ENCODE results near the gene TNS3.
A peak's percentile ranks its signal among the peaks of the same experiment; 100 is the strongest.

The TNS3 gene

GRCh38 chr7:47507522-47507921 lies 74.4 kb downstream of the TNS3 start:
- Histone ChIP-seq H4K91ac (ENCODE audit: low read length) (peak overlapping the region; percentile 8), H2BK12ac (ENCODE audit: low read length in 2 of 2) (peak overlapping the region in 1 of 2 experiments; percentile 79), H3K79me1 (replicated peaks; ENCODE audit: low read length, poor library complexity, severe bottlenecking) (peaks cover 60% of the 10 kb centered on the region), H3K4me1 (ENCODE audit: control insufficient read depth, insufficient read depth, low read depth, low read length) (peaks cover 37% of the 10 kb centered on the region), H3K4me3 (ENCODE audit: insufficient read depth in 1 of 2, low read depth in 1 of 2, low read length in 2 of 2) (no peak overlapping the region), H2BK120ac (ENCODE audit: low read depth, low read length) (no peak overlapping the region), H2AK5ac (ENCODE audit: low read length, severe bottlenecking) (no peak overlapping the region), H3K36me3 (ENCODE audit: control insufficient read depth in 1 of 2, insufficient read depth in 2 of 2, low read depth in 1 of 2, low read length in 2 of 2) (peaks cover 0 to 59% of the 10 kb centered on the region in 2 experiments), H3K9ac (ENCODE audit: low read length) (no peak overlapping the region), H2BK15ac (ENCODE audit: low read depth, poor library complexity, severe bottlenecking) (no peak overlapping the region), H3K23ac (ENCODE audit: low read length in 2 of 2) (peak overlapping the region in 1 of 2 experiments; percentile 80), H4K8ac (ENCODE audit: low read length) (no peak overlapping the region), H3K9me3 (ENCODE audit: control insufficient read depth, low read length) (no peaks in the 10 kb centered on the region), H3K14ac (ENCODE audit: low read length in 2 of 2) (peak overlapping the region in 1 of 2 experiments; percentile 94), H3K18ac (ENCODE audit: low read depth in 1 of 2, low read length in 2 of 2) (peak overlapping the region; percentile 40 to 85), H3K27ac (ENCODE audit: low read length, poor library complexity, severe bottlenecking) (no peak overlapping the region), H2AFZ (ENCODE audit: low read depth, low read length) (no peak overlapping the region), H2BK5ac (ENCODE audit: low read depth, low read length, poor library complexity, severe bottlenecking) (no peak overlapping the region), H3K27me3 (ENCODE audit: control insufficient read depth in 1 of 2, insufficient read depth in 1 of 2, low read length in 2 of 2) (peaks cover 0 to 6% of the 10 kb centered on the region in 2 experiments), H3K4ac (ENCODE audit: low read depth in 1 of 2, low read length in 2 of 2) (peak overlapping the region in 1 of 2 experiments; percentile 76), H3K4me2 (ENCODE audit: low read length, poor library complexity, severe bottlenecking) (no peak overlapping the region)
- DNase-seq = no peak
- whole genome bisulfite sequencing = 97% methylated on average over 7 of the region's 9 CpGs

- Histone ChIP-seq H3K4me1 (ENCODE audit: control insufficient read depth, insufficient read depth, low read depth, low read length) (peaks cover 39% of the 10 kb centered on the region), H3K4me3 (ENCODE audit: insufficient read depth in 1 of 2, low read depth in 1 of 2, low read length in 2 of 2) (no peak overlapping the region), H2BK120ac (ENCODE audit: low read depth, low read length) (peak overlapping the region; percentile 35), H3K27ac (ENCODE audit: low read length, poor library complexity, severe bottlenecking) (peak overlapping the region; percentile 16), H3K4me2 (ENCODE audit: low read length, poor library complexity, severe bottlenecking) (peak overlapping the region; percentile 5), H2BK5ac (ENCODE audit: low read depth, low read length, poor library complexity, severe bottlenecking) (no peak overlapping the region), H4K8ac (ENCODE audit: low read length) (peak overlapping the region; percentile 62), H3K79me1 (replicated peaks; ENCODE audit: low read length, poor library complexity, severe bottlenecking) (peaks cover 55% of the 10 kb centered on the region), H3K9ac (ENCODE audit: low read length) (no peak overlapping the region), H3K36me3 (ENCODE audit: control insufficient read depth in 1 of 2, insufficient read depth in 2 of 2, low read depth in 1 of 2, low read length in 2 of 2) (peaks cover 0 to 54% of the 10 kb centered on the region in 2 experiments), H3K23ac (ENCODE audit: low read length in 2 of 2) (peak overlapping the region in 1 of 2 experiments; percentile 9), H3K9me3 (ENCODE audit: control insufficient read depth, low read length) (no peaks in the 10 kb centered on the region), H2BK15ac (ENCODE audit: low read depth, poor library complexity, severe bottlenecking) (no peak overlapping the region), H2AK5ac (ENCODE audit: low read length, severe bottlenecking) (peak overlapping the region; percentile 82), H3K27me3 (ENCODE audit: control insufficient read depth in 1 of 2, insufficient read depth in 1 of 2, low read length in 2 of 2) (peaks cover 0 to 6% of the 10 kb centered on the region in 2 experiments), H3K4ac (ENCODE audit: low read depth in 1 of 2, low read length in 2 of 2) (peak overlapping the region; percentile 35 to 68), H4K91ac (ENCODE audit: low read length) (peak overlapping the region; percentile 70), H2AFZ (ENCODE audit: low read depth, low read length) (no peak overlapping the region), H2BK12ac (ENCODE audit: low read length in 2 of 2) (peak overlapping the region; percentile 12 to 22), H3K18ac (ENCODE audit: low read depth in 1 of 2, low read length in 2 of 2) (peak overlapping the region; percentile 46 to 76), H3K14ac (ENCODE audit: low read length in 2 of 2) (peak overlapping the region in 1 of 2 experiments; percentile 63)
- no peak for DNase-seq
- 88% methylated on average over 13 of the region's 14 CpGs for WGBS
These were observed 75.2 kb downstream of the TNS3 start for GRCh38 chr7:47506382-47507339.

DNA sequence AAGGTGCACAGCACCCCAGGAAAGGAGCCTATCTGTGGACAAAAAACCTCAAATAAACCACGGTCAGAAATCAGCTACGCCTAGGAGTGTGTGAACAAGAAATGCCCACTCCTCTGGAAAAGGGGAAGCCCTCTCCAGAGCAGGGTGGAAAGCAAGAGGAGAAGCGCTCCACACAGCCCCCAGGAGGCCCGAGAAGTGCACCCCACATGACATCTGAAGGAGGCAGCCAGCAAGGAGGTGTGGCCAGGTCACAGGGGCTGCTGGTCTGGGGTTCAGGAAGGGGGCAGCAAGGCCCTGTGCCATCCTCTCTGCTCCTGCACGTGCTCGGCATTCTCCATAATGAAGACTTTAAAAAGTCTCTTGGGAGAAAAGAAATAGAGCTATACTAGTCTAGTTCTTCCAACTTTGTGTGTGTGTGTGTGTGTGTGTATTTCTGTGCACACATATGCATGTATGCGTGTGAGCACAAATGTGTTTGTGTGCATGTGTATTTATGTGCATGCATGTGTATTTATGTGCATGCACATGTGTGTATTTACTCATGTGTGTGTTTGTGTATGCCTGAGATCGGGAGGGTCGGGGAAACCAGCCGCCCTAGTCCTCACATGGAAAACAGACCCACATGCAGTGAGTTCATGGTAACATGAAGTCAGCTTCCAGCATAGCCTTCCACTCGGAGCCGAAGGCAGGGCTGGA lies 76.5 kb downstream of the TNS3 start:
- H3K18ac ChIP-seq (ENCODE audit: low read depth in 1 of 2, low read length in 2 of 2) = peak overlapping the region; percentile 74 to 86
- no peak overlapping the region for H2BK5ac ChIP-seq (ENCODE audit: low read depth, low read length, poor library complexity, severe bottlenecking)
- H3K27me3 ChIP-seq (ENCODE audit: control insufficient read depth in 1 of 2, insufficient read depth in 1 of 2, low read length in 2 of 2) = peaks cover 0 to 6% of the 10 kb centered on the region in 2 experiments
- no peak overlapping the region for H3K4me2 ChIP-seq (ENCODE audit: low read length, poor library complexity, severe bottlenecking)
- H3K4me3 ChIP-seq (ENCODE audit: insufficient read depth in 1 of 2, low read depth in 1 of 2, low read length in 2 of 2) = no peak overlapping the region
- H4K91ac ChIP-seq (ENCODE audit: low read length) = no peak overlapping the region
- no peaks in the 10 kb centered on the region for H3K9me3 ChIP-seq (ENCODE audit: control insufficient read depth, low read length)
- no peak overlapping the region for H3K14ac ChIP-seq (ENCODE audit: low read length in 2 of 2)
- H2BK12ac ChIP-seq (ENCODE audit: low read length in 2 of 2) = no peak overlapping the region
- no peak overlapping the region for H3K27ac ChIP-seq (ENCODE audit: low read length, poor library complexity, severe bottlenecking)
- peak overlapping the region; percentile 21 for H2BK15ac ChIP-seq (ENCODE audit: low read depth, poor library complexity, severe bottlenecking)
- peak overlapping the region; percentile 17 to 29 for H3K4ac ChIP-seq (ENCODE audit: low read depth in 1 of 2, low read length in 2 of 2)
- peaks cover 0 to 50% of the 10 kb centered on the region in 2 experiments for H3K36me3 ChIP-seq (ENCODE audit: control insufficient read depth in 1 of 2, insufficient read depth in 2 of 2, low read depth in 1 of 2, low read length in 2 of 2)
- no peak overlapping the region for H3K9ac ChIP-seq (ENCODE audit: low read length)
- peak overlapping the region; percentile 29 for H4K8ac ChIP-seq (ENCODE audit: low read length)
- H3K79me1 ChIP-seq (replicated peaks; ENCODE audit: low read length, poor library complexity, severe bottlenecking) = peaks cover 53% of the 10 kb centered on the region
- no peak overlapping the region for H2BK120ac ChIP-seq (ENCODE audit: low read depth, low read length)
- 94% methylated on average over 12 of the region's 12 CpGs for WGBS
- peaks cover 45% of the 10 kb centered on the region for H3K4me1 ChIP-seq (ENCODE audit: control insufficient read depth, insufficient read depth, low read depth, low read length)
- peak overlapping the region in 1 of 2 experiments; percentile 34 for H3K23ac ChIP-seq (ENCODE audit: low read length in 2 of 2)
- DNase-seq = no peak
- H2AFZ ChIP-seq (ENCODE audit: low read depth, low read length) = no peak overlapping the region
- H2AK5ac ChIP-seq (ENCODE audit: low read length, severe bottlenecking) = peak overlapping the region; percentile 33

Data from mesenchymal stem cell (in vitro differentiated cells and primary cell).